Astrocyte (in vitro differentiated cells and primary cell): ENCODE measurements around the gene TDRD12.

Experiments used
- CTCF ChIP-seq: IDR thresholded peaks from 2 replicates; pipeline ENCODE4 v1.5.1; 2011; ENCODE audit warnings: low read depth, mild to moderate bottlenecking, inconsistent platforms, low read length, moderate library complexity; ENCODE audit not compliant: insufficient read depth
- EZH2 ChIP-seq: IDR thresholded peaks from 2 replicates; pipeline ENCODE4 v1.6.1; 2012; ENCODE audit warnings: mild to moderate bottlenecking, low read length, inconsistent platforms; ENCODE audit not compliant: insufficient read depth

- TF ChIP-seq EZH2: no peak
- TF ChIP-seq CTCF: no peak
Observed at GRCh38 chr19:32702010-32702409, 17.6 kb upstream of the TDRD12 start.
